Measurements from ENCODE around the gene ZKSCAN7.
"Not testable (repeated sequence)": the region's sequence is repeated elsewhere in the genome, so short reads cannot be mapped to it uniquely, and the experiment has no call there.

GRCh38 chr3:44578924-44579515 is 24.0 kb downstream of the ZKSCAN7 start:
- TF ChIP-seq CTCF (IDR thresholded peaks at IDR 0.05; ENCODE audit: poor library complexity); EZH2 (IDR thresholded peaks at IDR 0.05; ENCODE audit: borderline replicate concordance); EZH2phosphoT487 (IDR thresholded peaks at IDR 0.05; ENCODE audit: low read depth, severe bottlenecking, unreplicated experiment): not testable (repeated sequence)
